T1000 (cell line): ENCODE measurements around the gene ME3.

Experiments
- DNase-seq: peaks from one replicate; lab custom pipeline; 2025; ENCODE audit warnings: mixed read lengths; lab: John Stamatoyannopoulos, UW

The ME3 gene

DNA sequence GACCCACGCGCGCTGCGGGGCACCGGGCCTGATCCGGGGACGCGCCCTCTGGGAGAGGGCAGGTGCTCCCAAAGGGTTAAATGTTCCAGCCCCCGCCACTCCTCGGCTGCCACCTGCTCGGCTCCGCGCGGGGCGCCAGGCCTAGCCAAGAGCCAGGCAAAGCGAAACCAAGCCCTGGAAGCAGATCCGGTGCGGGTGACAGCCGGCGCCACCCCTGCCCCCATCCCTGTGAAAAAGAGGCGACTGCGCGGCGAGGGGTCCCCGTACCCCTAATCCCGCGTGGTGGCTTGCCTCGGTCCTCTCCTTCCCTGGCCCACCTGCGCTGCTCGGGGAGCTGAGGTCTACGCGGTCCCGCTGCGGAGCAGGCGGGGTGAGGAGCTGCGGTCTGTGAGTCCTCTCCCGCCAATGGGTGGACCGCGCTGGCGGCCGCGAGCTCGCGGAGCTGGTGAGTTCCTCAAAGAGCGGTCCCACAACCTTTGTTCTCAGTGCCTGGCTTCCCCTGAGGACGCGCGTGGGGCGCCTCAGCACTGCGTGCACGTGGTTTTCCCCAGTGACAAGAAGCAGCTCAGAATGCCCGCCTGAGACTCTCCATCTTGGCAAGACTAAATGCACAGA is at the start of gene ME3:
TSS of gene ME3 (minus strand) at position 610 of the 615 bp plus-strand sequence.
- DNase-seq: no peak

DNA sequence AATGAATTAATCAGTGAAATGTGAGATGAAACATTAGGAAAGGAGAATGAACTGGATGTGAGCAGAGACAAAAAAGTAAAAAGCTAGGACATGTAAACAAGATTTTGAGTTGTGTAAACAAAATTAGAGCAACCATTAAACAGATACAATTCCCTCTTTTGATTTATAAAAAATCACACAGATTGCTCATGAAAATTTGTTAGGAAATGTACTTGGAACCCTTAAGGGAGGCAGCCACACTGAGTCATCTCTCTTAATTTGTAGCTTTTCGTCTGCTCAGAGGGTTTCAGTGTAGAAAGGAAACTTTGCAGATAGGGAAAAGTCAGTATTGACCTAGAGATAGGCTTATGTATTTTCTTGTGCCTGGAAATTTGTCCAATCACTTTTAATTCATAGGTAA is 49.6 kb upstream of the ME3 start:
- DNase-seq: no peak

DNA sequence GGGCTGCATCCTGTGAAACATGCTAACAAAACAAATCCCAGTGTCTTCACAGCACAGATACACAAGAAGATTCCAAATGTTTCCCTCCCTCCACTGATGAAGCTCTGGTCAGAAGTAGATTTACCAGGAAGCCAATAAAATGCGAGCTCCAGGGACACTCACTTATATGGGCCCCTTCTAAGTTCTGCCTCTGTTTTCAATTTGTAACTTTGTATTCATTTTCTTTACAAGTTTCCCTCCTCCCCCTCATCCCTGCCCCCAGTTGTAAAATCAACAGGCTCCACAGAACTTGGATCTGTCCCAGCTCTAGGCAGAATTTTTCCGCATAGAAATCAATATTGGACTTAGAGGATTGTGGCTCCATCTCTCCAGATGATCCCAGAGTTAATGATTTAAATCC is 48.1 kb upstream of the ME3 start:
- no peak for DNase-seq

DNA sequence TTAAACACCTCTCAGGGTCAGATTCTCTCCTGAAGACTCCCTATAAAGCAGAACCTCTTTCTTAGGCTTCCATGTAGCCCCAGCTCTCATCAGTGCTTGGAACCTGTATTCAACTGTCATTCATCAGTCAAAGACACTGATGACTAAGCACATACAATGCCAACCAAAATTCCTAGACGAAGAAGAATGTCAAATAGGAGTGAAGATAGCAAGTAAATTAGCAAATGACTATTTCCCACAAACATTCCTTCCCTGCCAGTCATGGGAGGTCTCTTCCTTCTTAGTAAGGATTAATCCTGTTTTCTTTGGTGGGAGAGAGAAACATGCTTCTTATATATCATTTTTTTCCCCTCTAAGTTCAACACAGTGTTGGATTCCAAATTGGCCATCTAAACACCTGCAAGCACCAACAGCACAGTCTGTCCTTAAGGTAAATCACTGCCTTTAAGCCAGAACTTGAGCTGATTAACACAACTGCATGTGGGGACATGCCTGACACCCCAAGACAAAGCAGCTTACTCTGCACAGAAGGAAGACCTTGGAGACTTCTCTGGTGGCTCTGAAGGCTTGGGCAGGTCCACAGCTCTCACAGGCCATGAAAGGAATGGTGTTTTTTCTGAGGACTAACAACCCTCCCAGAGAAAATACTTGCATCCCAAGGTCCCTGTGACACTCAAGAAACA is 47.5 kb upstream of the ME3 start:
- DNase-seq: no peak

DNA sequence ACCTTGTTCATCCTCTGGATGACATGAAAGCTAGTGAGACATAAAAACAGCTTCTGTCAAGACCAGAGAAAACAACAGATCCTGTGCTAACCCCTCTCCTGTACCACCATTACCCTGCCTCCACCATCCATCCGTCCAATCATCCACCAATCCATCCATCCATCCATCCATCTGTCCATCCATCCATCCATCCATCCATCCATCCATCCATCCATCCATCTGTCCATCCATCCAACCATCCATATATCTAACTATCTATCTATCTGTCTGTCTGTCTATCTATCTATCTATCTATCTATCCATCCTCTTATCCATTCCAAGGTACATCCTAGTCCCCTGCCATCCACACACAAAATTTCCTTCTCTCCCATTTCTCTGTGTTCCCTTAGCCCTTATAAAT is 46.6 kb upstream of the ME3 start:
- DNase-seq: no peak

DNA sequence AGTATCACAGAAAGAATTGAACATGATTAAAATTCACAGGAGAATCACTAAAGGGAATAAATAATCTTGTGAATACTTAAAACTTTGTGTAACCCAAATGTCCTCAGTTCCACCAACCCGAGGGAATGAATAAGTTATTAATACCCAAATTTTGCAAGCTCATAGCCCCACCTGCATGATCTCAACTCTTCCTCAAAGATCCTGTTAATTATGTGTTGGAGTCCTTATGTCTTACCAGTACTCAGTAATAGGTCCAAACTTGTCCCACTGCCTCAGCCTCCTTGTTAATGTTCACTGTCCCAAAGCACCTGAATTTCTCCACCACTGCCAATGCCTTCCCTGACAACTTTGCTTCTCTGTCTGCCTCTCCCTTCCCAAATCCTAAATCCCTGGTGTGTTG is 46.1 kb upstream of the ME3 start:
- no peak for DNase-seq

DNA sequence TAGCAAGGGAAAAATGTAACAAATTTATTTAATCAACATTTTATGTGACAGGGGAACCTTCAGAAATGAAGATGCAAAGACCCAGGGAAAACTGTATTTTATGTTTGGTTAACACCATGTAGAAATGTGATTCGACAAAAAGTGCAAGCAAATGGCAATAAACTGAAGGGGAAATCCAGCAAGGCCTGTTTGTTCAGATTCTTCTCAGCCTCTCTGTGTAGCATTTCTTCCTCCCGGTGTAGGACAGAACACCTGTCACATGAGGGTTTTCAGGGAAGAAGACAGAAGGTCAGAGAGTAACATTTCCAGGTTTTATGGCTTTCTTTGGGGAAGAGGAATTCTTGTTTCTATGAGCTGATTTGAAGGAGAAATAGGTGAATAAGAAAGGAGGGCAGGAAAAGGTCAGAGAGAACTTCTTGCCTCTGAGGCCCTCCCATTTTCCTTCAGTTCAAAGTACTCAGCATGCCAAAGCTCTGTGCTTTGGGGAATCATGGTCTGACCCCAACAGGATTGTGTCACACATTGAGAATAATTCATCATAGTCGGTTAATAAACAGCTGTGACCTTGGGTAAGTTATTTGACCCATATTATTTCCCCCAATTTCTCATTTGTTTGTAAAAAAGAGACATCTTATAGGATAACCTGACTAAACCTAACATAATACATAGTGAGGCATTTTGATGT is 45.5 kb upstream of the ME3 start:
- DNase-seq: no peak

DNA sequence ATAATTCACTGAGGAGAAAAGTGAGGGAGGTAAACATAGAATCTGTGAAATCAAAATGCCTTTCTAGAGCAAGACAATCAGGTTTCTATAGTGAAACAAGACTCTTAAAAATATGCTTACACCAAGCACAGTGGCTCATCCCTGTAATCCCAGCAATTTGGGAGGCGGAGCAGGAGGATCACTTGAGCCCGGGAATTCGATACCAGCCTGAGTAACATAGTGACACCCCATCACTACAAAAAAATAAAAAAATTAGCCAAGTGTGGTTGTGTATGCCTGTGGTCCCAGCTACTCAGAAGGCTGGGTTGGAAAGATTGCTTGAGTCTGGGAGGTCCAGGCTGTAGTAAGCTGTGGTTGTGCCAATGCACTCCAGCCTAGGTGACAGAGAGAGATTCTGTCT is 43.2 kb upstream of the ME3 start:
- DNase-seq: no peak

DNA sequence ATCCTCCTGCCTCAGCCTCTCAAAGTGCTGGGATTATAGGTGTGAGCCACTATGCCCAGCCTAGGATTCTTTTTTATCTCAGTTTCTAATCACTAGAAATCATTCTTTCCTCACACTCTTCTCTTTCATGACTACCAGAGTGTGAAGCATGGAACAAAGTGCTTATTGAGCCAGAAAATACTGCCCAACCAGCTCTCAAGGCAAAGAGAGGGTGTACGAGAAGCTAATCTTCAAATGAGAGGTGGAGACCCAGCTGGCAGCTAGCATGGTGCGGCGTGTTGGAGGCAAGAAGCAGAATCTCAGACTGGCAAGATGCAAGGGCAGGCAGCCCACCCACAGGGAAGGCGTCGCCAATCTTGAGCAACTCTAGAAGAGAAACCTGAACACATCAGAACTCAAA is 41.1 kb upstream of the ME3 start:
- no peak for DNase-seq

DNA sequence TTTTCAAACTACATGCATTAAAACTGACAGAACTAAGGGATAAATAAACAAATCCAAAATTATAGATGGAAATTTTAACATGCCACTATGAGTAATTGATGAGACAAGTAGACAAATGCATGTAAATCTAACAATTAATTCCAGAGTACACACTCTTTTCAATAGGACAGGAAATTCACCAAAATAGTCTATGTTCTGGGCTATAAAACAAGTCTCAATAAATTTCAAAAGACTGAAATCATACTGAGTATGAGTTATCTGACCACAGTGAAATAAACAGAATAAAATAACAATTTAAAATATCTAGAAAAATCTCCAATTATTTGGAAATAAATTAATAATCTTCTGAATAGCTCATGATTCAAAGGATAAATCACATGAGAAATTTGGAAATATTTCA is 38.5 kb upstream of the ME3 start:
- no peak for DNase-seq

DNA sequence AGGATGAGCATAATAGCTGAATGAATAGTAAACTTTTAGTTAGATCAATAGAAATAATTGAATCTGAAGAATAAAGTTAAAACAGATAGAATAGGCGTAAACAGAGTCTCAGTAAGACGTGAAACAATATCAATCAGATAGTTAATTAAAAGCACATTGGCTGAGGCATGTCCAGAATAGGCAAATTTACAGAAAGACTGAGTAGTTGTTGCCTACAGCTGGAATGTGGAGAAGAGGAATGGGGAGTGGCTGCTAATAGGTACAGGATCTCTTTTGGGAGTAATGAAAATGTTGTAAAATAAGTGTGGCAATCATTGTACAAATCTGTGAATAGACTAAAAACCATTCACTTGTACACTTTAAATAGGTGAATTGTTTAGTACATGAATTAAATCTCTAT is 36.3 kb upstream of the ME3 start:
- no peak for DNase-seq

DNA sequence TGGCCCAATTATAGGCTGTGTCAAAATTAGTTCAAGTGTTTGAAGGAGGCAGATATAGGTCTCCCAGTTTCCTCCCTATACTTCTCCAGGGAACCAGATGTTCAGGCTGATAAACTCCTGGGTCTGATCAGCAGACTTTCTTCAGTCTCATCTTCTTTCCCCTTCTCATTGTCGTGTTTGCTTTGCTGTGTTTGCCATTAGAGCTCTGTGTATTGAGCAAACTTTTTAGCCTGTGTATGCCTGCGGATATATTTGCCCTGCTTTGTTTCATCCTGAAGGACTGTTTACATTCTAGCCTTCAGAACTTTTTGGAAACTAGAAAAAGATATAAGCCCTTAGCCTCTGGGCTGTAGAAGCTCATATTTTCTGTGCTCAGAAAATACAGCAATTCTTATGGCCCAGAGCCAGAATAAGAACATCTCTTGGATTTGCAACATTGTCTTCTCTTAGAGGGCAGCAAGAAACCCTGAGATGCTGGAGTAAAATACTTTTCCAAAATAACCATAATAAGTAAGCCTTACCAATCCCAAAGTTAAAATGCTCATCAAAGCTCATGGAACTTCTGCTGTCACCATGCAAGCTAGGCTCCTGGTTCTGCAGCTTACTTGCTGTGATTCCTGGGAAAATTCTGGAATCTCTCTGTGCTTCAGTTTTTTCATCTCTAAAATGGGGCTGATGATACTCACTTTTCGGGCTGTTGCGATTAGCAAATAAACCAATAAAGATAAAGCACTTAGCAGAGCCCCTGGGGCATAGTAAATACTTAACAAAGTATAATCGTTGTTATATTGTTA is 34.1 kb upstream of the ME3 start:
- no peak for DNase-seq

DNA sequence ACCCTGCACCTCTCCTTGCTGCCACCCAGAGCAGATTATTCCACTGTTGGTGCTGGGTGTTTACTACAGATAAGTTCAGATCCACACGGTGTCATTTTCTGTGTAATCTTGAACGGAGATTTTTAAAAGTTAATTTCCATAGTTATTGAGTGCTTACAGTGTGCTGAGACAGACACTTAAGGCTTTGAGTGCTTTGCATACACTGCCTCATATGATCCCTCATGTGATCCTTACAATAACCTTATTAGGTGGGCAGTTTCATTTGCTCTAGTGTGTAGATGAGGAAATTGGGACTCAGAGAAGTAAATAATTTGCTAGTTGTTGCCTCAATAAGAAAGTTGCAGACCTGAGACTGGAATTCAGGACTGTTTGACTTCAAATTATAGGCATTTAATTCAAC is 32.3 kb upstream of the ME3 start:
- no peak for DNase-seq

DNA sequence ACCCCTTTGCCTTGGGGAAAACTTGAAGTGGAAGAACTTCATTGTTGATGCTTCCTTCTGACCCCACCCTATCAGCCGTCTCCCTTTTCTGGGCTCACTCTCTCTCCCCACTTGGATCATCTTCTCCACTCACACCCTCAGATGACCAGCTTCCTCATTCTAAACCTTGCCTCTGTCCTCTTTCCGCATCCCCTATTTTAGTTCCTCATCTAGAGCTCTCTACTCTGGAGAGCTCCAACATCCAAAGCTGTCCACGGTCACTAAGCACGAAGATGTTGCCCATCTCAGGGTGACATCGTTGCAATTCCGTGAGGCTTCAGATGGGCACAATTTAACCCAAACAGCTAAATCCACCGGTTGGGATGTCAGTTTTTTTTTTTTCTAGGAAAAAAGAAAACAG is 31.6 kb upstream of the ME3 start:
- no peak for DNase-seq

DNA sequence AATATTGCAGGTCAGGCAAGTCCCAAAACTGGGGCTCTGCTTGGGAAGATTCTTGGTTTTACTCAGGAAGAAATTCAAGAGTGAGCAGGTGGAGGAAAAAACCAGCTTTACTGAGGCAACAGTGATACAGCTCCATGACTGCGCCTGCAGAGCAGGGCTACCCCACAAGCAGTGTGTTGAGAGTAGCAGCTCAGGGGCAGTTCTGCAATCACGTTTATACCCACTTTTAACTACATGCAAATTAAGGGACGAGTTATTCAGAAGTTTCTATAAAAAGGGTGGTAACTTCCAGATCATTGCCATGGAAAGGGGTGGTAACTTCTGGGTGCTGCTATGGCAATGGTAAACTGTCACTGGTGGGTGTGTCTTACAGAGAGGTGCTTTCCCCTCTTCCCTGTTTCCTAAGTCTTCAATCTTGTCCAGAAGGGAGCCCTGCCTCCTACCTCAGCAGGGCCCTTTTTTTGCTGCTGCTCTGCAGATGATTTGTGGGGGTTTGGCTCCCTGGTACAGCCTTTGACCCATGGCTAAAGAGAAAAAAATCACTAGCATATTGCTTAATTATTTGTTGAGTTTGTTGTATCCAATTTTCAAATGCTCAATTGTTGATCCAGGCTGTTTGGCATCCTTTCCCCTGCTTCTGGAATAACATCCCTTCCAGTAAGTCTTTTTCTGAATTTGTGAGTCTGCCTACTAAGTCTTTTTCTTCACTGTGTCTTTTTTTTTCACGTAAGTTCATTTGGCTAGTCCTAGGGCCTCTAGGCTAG is 30.0 kb upstream of the ME3 start:
- no peak for DNase-seq

DNA sequence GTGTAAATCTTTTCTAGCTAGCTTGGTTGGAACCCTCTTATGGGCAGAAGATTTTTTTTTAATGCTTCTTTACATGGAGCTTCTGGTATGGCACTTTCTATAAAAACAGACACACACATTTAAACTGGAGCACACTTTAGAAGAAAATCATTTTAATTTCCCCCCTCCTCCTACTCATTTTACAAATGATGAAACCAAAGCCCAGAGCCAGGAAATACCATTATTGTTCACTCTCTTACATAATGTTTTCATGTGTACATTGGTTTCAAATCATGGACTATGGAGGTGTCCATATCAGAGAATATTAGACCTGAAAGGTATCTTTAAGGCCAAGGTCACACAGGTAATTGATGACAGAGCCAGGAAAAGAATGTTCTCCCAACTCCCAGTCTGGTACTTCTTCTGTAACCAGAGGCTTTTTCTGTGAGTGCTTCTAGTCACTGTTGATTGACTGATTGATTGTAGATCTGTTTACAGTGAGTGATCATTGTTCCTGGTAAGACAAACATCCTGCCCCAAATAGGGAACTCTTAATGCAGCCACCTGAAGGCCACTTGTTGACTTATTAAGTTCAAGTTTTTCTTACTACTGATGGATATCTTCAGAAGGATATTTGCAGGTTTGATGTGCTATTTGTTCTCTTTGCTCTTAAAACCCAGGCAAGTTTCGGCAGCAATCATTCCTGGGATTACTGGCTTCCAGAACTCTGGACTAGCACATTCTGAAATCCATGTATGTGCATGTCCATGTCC is 26.8 kb upstream of the ME3 start:
- DNase-seq: no peak

DNA sequence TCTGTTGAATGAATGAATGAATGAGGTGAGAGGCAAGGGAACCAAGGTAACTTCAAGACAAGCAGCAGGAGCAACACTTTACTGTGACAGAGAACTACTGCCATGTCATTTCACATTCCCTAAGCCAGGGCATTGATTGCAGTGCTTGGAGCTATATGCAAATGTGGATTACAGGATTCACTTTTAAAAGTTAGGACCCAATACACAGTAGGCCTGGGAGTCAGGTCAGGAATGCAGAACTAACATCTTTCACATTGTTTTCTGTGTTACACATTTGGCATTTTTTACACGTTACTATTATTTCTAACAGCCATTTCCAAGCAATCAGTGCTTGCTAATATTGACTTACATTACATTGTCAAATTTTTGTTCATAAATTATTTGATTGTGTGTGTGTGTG is 26.2 kb upstream of the ME3 start:
- DNase-seq: no peak

DNA sequence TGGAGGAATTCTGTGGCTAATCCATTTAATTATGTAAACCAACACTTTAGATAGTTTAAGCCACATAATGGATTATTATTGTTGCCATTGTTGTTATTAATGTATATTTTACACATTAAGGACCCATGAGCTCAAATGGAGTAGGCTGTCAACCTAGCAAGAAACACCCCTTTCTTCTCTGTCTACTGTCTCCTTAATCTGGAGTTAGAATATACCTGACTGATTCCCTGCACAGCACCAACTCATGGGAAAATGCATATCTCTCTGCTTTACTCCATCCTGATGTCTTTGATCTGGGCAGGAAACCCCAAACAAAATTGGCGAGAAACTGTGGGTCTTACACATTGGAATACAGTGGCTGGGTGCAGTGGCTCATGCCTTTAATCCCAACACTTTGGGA is 24.0 kb upstream of the ME3 start:
- DNase-seq: no peak

DNA sequence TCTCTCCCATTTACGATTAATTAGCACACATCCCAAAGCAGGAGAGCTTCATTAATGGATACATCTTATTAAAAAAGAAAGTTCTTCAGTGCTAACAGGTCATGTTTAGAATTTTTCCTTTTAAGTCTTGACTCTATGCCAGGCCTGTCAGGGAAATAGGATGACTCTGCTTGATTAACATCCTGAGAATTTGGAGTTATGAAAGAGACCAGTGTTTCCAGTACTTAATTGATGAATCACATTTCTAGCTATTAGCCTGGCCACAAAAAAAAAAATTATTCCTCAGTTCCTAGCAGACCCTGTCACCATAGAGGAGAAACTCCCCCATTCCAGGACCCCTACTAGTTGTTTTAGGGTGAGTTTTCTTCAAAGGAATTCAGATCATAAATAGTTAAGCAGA is 23.6 kb upstream of the ME3 start:
- DNase-seq: no peak

DNA sequence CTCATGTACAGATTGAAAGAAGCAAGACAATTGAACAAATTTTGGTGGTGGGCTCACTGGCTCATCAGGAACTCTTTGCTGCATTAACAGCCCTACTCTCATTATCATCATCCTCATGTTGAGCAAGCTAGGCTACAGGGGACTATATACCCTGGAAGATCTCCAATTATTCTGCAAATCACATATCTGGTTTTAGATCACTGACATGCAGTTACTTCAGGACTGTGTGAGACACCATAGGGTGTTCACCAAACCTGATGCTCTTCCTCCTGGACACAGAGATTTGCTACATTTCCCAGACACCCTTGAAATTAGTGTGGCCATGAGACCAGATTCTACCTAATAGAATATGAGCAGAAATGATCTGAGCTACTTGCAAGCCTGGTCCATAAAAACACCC is 23.0 kb upstream of the ME3 start:
- DNase-seq: no peak

DNA sequence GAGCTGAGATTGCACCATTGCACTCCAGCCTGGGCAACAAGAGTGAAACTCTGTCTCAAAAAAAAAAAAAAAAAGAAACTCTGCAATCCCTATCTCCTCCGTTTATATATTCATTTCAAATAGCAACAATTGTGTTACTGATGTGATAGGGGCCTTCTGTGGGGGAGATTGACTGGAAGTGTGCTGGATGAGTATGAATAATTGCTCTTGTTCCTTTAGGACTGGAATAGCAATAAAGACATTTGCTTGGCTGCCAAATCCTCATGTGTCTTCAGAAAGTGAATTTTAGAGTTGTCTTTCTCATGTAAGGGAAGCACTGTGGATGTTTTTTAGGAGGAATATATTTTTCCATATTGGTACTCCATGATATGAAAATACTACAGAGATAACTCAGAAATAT is 21.1 kb upstream of the ME3 start:
- no peak for DNase-seq
